ENCODE measurements around the gene EGFL8. TPM values are rescaled to one million over a fixed set of nuclear protein-coding genes. Genes with fewer than 3 reads are reported as not detected.

Gene EGFL8
- total RNA-seq, result 10 to 100 TPM in 3 of 4 donors, 1 to 10 TPM in 1; 8.1 to 24.4 (median 14.3) TPM
- polyA plus RNA-seq, result 10 to 100 TPM in 2 of 3 donors, 1 to 10 TPM in 1; 2.3 to 15.1 (median 13.8) TPM

- H3K4me1 ChIP-seq, result peaks cover 0 to 3% (median 0%) of the 10 kb centered on the region in 4 donors
- peaks cover 8 to 76% (median 25%) of the 10 kb centered on the region in 4 donors for H3K36me3 ChIP-seq
- no peaks in the 10 kb centered on the region for H3K27me3 ChIP-seq
- H3K27ac ChIP-seq, result peak within 1 kb of the TSS; percentile 53 to 60 (median 56)
- no peaks in the 10 kb centered on the region for H3K9me3 ChIP-seq
- no peak for DNase-seq
- no peak within 1 kb of the TSS for H3K4me3 ChIP-seq
- intact Hi-C loops (cut with DNase I), result no loop called here
- TF ChIP-seq EP300 (IDR thresholded peaks at IDR 0.05) (no peak), POLR2A (IDR thresholded peaks at IDR 0.05) (no peak), CTCF (IDR thresholded peaks at IDR 0.05) (no peak), POLR2AphosphoS5 (IDR thresholded peaks at IDR 0.05) (no peak)
Measured at GRCh38 chr6:32164295-32164694, at the start of gene EGFL8. TSS of gene EGFL8 (plus strand) at chr6:32164595. CDS start at chr6:32166166, 1,571 bp downstream.

GRCh38 chr6:32114796-32115195 is 49.6 kb upstream of the EGFL8 start:
- intact Hi-C loops (cut with DNase I), result loop anchor here (5.0 to 10.0 kb wide), 2 partner anchors 70 to 128 kb away; no protein-coding TSS in a partner anchor
- peak overlapping the region; percentile 70 to 80 (median 76) for H3K27ac ChIP-seq
- TF ChIP-seq POLR2AphosphoS5 (IDR thresholded peaks at IDR 0.05) (no peak), EP300 (IDR thresholded peaks at IDR 0.05) (no peak), POLR2A (IDR thresholded peaks at IDR 0.05) (no peak), CTCF (IDR thresholded peaks at IDR 0.05) (no peak)
- no peaks in the 10 kb centered on the region for H3K27me3 ChIP-seq
- H3K9me3 ChIP-seq, result no peaks in the 10 kb centered on the region
- peak; percentile 68 for DNase-seq
- H3K4me3 ChIP-seq, result no peak overlapping the region
- peaks cover 0 to 57% (median 52%) of the 10 kb centered on the region in 4 donors for H3K4me1 ChIP-seq
- H3K36me3 ChIP-seq, result peaks cover 20 to 46% (median 33%) of the 10 kb centered on the region in 4 donors
- 81 to 83% methylated on average over 8 of the region's 8 CpGs for WGBS, 2 donors

GRCh38 chr6:32115623-32116022 is 48.8 kb upstream of the EGFL8 start:
- Histone ChIP-seq H3K4me3 (no peak overlapping the region), H3K27ac (peak overlapping the region in 2 of 4 donors; percentile 77 to 80), H3K4me1 (peaks cover 0 to 51% (median 49%) of the 10 kb centered on the region in 4 donors), H3K27me3 (no peaks in the 10 kb centered on the region), H3K36me3 (peaks cover 25 to 54% (median 41%) of the 10 kb centered on the region in 4 donors), H3K9me3 (no peaks in the 10 kb centered on the region)
- intact Hi-C loops (cut with DNase I), result loop anchor here (5.0 to 10.0 kb wide), 2 partner anchors 71 to 127 kb away; no protein-coding TSS in a partner anchor
- TF ChIP-seq EP300 (IDR thresholded peaks at IDR 0.05) (no peak), POLR2A (IDR thresholded peaks at IDR 0.05) (no peak), POLR2AphosphoS5 (IDR thresholded peaks at IDR 0.05) (no peak), CTCF (IDR thresholded peaks at IDR 0.05) (no peak)
- DNase-seq, result no peak
- 88 to 92% methylated on average over 6 of the region's 6 CpGs for WGBS, 2 donors

GRCh38 chr6:32116674-32117073 is 47.7 kb upstream of the EGFL8 start:
- intact Hi-C loops (cut with DNase I), result loop anchor here (5.0 to 10.0 kb wide), 2 partner anchors 72 to 126 kb away; no protein-coding TSS in a partner anchor
- no peaks in the 10 kb centered on the region for H3K9me3 ChIP-seq
- no peak overlapping the region for H3K4me3 ChIP-seq
- H3K27me3 ChIP-seq, result no peaks in the 10 kb centered on the region
- peak overlapping the region in 1 of 4 donors; percentile 77 for H3K27ac ChIP-seq
- H3K36me3 ChIP-seq, result peaks cover 32 to 65% (median 51%) of the 10 kb centered on the region in 4 donors
- DNase-seq, result no peak
- WGBS, 2 donors, result 91% methylated on average over 7 of the region's 7 CpGs
- peaks cover 0 to 41% (median 39%) of the 10 kb centered on the region in 4 donors for H3K4me1 ChIP-seq
- peak in 1 of 4 experiments; percentile 7 for TF ChIP-seq CTCF (IDR thresholded peaks at IDR 0.05)
- no peak for TF ChIP-seq POLR2AphosphoS5 (IDR thresholded peaks at IDR 0.05)
